Brain microvascular endothelial cell (primary cell): ENCODE results near the gene MRPS5.

ENCODE experiments used
- DNase-seq: peaks from one replicate; pipeline ENCODE4 v3.0.0-alpha.2; 2020
- H3K27ac ChIP-seq: fragments of 250-450 bp; sonication (Bioruptor Pico); 2 replicates; pipeline ENCODE4 v1.5.1; 2020; ENCODE audit warnings: mild to moderate bottlenecking, moderate library complexity
- H3K27me3 ChIP-seq: fragments of 250-450 bp; sonication (Bioruptor Pico); replicated peaks from 2 replicates; pipeline ENCODE4 v1.5.1; 2020; ENCODE audit warnings: mild to moderate bottlenecking
- H3K36me3 ChIP-seq: fragments of 250-450 bp; sonication (Bioruptor Pico); replicated peaks from 2 replicates; pipeline ENCODE4 v1.5.1; 2020; ENCODE audit warnings: mild to moderate bottlenecking
- H3K4me3 ChIP-seq: 2 replicates; pipeline ENCODE4 v1.5.1; 2011; ENCODE audit warnings: low read depth, mild to moderate bottlenecking, control low read depth, low read length, moderate library complexity
- CTCF ChIP-seq: IDR thresholded peaks from 2 replicates; pipeline ENCODE4 v1.5.1; 2011; ENCODE audit warnings: low read depth, mild to moderate bottlenecking, moderate library complexity, low read length, control low read depth, inconsistent platforms; ENCODE audit errors: missing control alignments
- in situ Hi-C: cut with HindIII; loops from 2 replicates; pipeline ENCODE4 v1.10.0; 2017; ENCODE audit warnings: low sequenced_read_pairs, low pct_ligation_motif_present

The MRPS5 gene

GRCh38 chr2:95054016-95054415 lies 67.6 kb downstream of the MRPS5 start:
- no peak for TF ChIP-seq CTCF
- DNase-seq, result no peak
- Histone ChIP-seq H3K27me3 (no peaks in the 10 kb centered on the region), H3K4me3 (no peak overlapping the region), H3K36me3 (no peaks in the 10 kb centered on the region), H3K27ac (no peak overlapping the region)
- in situ Hi-C loops, result no loop called here

GRCh38 chr2:95053543-95053942 lies 68.1 kb downstream of the MRPS5 start:
- H3K27ac ChIP-seq, result no peak overlapping the region
- DNase-seq, result no peak
- no peak overlapping the region for H3K4me3 ChIP-seq
- TF ChIP-seq CTCF, result no peak
- in situ Hi-C loops, result no loop called here
- H3K27me3 ChIP-seq, result no peaks in the 10 kb centered on the region
- no peaks in the 10 kb centered on the region for H3K36me3 ChIP-seq

- no peak for DNase-seq
- no peak overlapping the region for H3K27ac ChIP-seq
- H3K36me3 ChIP-seq, result no peaks in the 10 kb centered on the region
- no peak overlapping the region for H3K4me3 ChIP-seq
- in situ Hi-C loops, result no loop called here
- H3K27me3 ChIP-seq, result no peaks in the 10 kb centered on the region
- no peak for TF ChIP-seq CTCF
Measured at GRCh38 chr2:95052804-95053479, 68.7 kb downstream of the MRPS5 start.

GRCh38 chr2:95052307-95052706 lies 69.3 kb downstream of the MRPS5 start:
- in situ Hi-C loops, result no loop called here
- no peak overlapping the region for H3K4me3 ChIP-seq
- no peak for DNase-seq

GRCh38 chr2:95051626-95052025 lies 70.0 kb downstream of the MRPS5 start:
- no peak overlapping the region for H3K27ac ChIP-seq
- H3K4me3 ChIP-seq, result no peak overlapping the region
- no peak for TF ChIP-seq CTCF
- no peaks in the 10 kb centered on the region for H3K27me3 ChIP-seq
- in situ Hi-C loops, result no loop called here
- H3K36me3 ChIP-seq, result no peaks in the 10 kb centered on the region
- no peak for DNase-seq

More at GRCh38 chr2:95052307-95052706, 69.3 kb downstream of the MRPS5 start:
- Histone ChIP-seq H3K27ac (no peak overlapping the region), H3K27me3 (no peaks in the 10 kb centered on the region), H3K36me3 (no peaks in the 10 kb centered on the region)
- no peak for TF ChIP-seq CTCF
